ENCODE data around the gene STRBP. TPM values are rescaled to one million over a fixed set of nuclear protein-coding genes. Genes with fewer than 3 reads are reported as not detected.

The STRBP gene
- total RNA-seq, 1 donor from 2014 or later: 9.1 TPM

- TF ChIP-seq CTCF (IDR thresholded peaks at IDR 0.05) (no peak), POLR2AphosphoS5 (IDR thresholded peaks at IDR 0.05; ENCODE audit: insufficient read depth in 1 of 2, low read depth in 1 of 2) (no peak), POLR2A (IDR thresholded peaks at IDR 0.05) (no peak)
- intact Hi-C loops (cut with DNase I): no loop called here
- Histone ChIP-seq H3K4me1 (no peaks in the 10 kb centered on the region), H3K36me3 (no peaks in the 10 kb centered on the region), H3K9me3 (no peaks in the 10 kb centered on the region), H3K27ac (no peak overlapping the region), H3K27me3 (no peaks in the 10 kb centered on the region), H3K4me3 (no peak overlapping the region)
- no peak for DNase-seq (ENCODE audit: extremely low spot score in 2 of 2)
Observed at GRCh38 chr9:123239726-123240125, 28.7 kb downstream of the STRBP start.

- Histone ChIP-seq H3K4me3 (no peak overlapping the region), H3K27me3 (no peaks in the 10 kb centered on the region), H3K9me3 (no peaks in the 10 kb centered on the region), H3K4me1 (no peaks in the 10 kb centered on the region), H3K27ac (no peak overlapping the region), H3K36me3 (no peaks in the 10 kb centered on the region)
- no peak for TF ChIP-seq POLR2A (IDR thresholded peaks at IDR 0.05)
- no peak for TF ChIP-seq POLR2AphosphoS5 (IDR thresholded peaks at IDR 0.05; ENCODE audit: insufficient read depth in 1 of 2, low read depth in 1 of 2)
- no peak for TF ChIP-seq CTCF (IDR thresholded peaks at IDR 0.05)
- intact Hi-C loops (cut with DNase I): no loop called here
- DNase-seq (ENCODE audit: extremely low spot score in 2 of 2): no peak
Observed at GRCh38 chr9:123238365-123238764, 30.0 kb downstream of the STRBP start.

GRCh38 chr9:123237220-123237619 is 31.2 kb downstream of the STRBP start:
- Histone ChIP-seq H3K4me3 (no peak overlapping the region), H3K36me3 (no peaks in the 10 kb centered on the region), H3K9me3 (no peaks in the 10 kb centered on the region), H3K27me3 (no peaks in the 10 kb centered on the region), H3K4me1 (no peaks in the 10 kb centered on the region), H3K27ac (no peak overlapping the region)
- intact Hi-C loops (cut with DNase I): no loop called here
- no peak for TF ChIP-seq POLR2AphosphoS5 (IDR thresholded peaks at IDR 0.05; ENCODE audit: insufficient read depth in 1 of 2, low read depth in 1 of 2)
- no peak for TF ChIP-seq POLR2A (IDR thresholded peaks at IDR 0.05)
- no peak for TF ChIP-seq CTCF (IDR thresholded peaks at IDR 0.05)
- DNase-seq (ENCODE audit: extremely low spot score in 2 of 2): no peak

- Histone ChIP-seq H3K27me3 (no peaks in the 10 kb centered on the region), H3K4me3 (no peak overlapping the region), H3K36me3 (no peaks in the 10 kb centered on the region), H3K4me1 (no peaks in the 10 kb centered on the region), H3K9me3 (no peaks in the 10 kb centered on the region), H3K27ac (no peak overlapping the region)
- intact Hi-C loops (cut with DNase I): no loop called here
- TF ChIP-seq POLR2A (IDR thresholded peaks at IDR 0.05): no peak
- TF ChIP-seq CTCF (IDR thresholded peaks at IDR 0.05): no peak
- TF ChIP-seq POLR2AphosphoS5 (IDR thresholded peaks at IDR 0.05; ENCODE audit: insufficient read depth in 1 of 2, low read depth in 1 of 2): no peak
- no peak for DNase-seq (ENCODE audit: extremely low spot score in 2 of 2)
Observed at GRCh38 chr9:123235448-123235847, 32.9 kb downstream of the STRBP start.

DNA sequence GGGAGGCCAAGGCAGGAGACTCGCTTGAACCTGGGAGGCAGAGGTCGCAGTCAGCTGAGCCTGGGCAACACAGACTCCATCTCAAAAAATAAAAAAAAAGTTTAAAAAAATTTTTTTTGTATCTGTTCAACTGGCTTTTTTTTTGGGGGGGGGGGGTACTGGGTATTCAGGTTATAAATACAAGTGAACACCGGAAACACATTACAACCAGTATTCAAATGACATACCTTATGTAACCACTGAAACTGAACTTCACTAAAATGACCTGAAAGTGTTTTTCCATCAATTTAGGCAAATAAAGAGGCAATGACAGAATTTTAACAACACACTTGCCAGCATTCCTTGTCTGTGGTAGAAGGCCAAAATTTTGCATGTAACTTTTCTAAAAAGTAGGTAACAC is 33.5 kb downstream of the STRBP start:
- no peak overlapping the region for H3K4me3 ChIP-seq
- no peaks in the 10 kb centered on the region for H3K27me3 ChIP-seq
- no peaks in the 10 kb centered on the region for H3K9me3 ChIP-seq
- no peaks in the 10 kb centered on the region for H3K4me1 ChIP-seq
- DNase-seq (ENCODE audit: extremely low spot score in 2 of 2): no peak
- no peak for TF ChIP-seq CTCF (IDR thresholded peaks at IDR 0.05)
- no peak for TF ChIP-seq POLR2AphosphoS5 (IDR thresholded peaks at IDR 0.05; ENCODE audit: insufficient read depth in 1 of 2, low read depth in 1 of 2)
- no peak for TF ChIP-seq POLR2A (IDR thresholded peaks at IDR 0.05)
- no peaks in the 10 kb centered on the region for H3K36me3 ChIP-seq
- intact Hi-C loops (cut with DNase I): no loop called here
- no peak overlapping the region for H3K27ac ChIP-seq
